ENCODE results near the gene PNKP. TPM values are rescaled to one million over a fixed set of nuclear protein-coding genes. Genes with fewer than 3 reads are reported as not detected.
A peak's percentile ranks its signal among the peaks of the same experiment; 100 is the strongest.

PNKP gene
- total RNA-seq, 2 experiments from 2014 or later, result 78.9 to 143 TPM

- peaks cover 9% of the 10 kb centered on the region for H3K4me1 Mint-ChIP-seq
- H3K27ac Mint-ChIP-seq, result peak overlapping the region; percentile 42
These were observed 6.9 kb downstream of the PNKP start for GRCh38 chr19:49860336-49861102.

GRCh38 chr19:49859682-49860335 is 7.6 kb downstream of the PNKP start:
- Mint-ChIP-seq H3K27me3 (no peaks in the 10 kb centered on the region), H3K9me3 (no peaks in the 10 kb centered on the region), H3K36me3 (peaks cover 11% of the 10 kb centered on the region), H3K4me1 (peaks cover 4% of the 10 kb centered on the region), H3K4me3 (no peak overlapping the region), H3K27ac (no peak overlapping the region)
- no peak for DNase-seq

More at GRCh38 chr19:49860336-49861102, 6.9 kb downstream of the PNKP start:
- Mint-ChIP-seq H3K36me3 (peaks cover 15% of the 10 kb centered on the region), H3K9me3 (no peaks in the 10 kb centered on the region), H3K4me3 (no peak overlapping the region), H3K27me3 (no peaks in the 10 kb centered on the region)
- no peak for DNase-seq

GRCh38 chr19:49858088-49858985 is 9.0 kb downstream of the PNKP start:
- Mint-ChIP-seq H3K27me3 (no peaks in the 10 kb centered on the region), H3K36me3 (peaks cover 10% of the 10 kb centered on the region), H3K9me3 (no peaks in the 10 kb centered on the region), H3K4me3 (peak overlapping the region; percentile 25), H3K4me1 (peaks cover 4% of the 10 kb centered on the region), H3K27ac (no peak overlapping the region)
- DNase-seq, result no peak

- H3K9me3 Mint-ChIP-seq, result no peaks in the 10 kb centered on the region
- no peak overlapping the region for H3K4me3 Mint-ChIP-seq
- peaks cover 7% of the 10 kb centered on the region for H3K36me3 Mint-ChIP-seq
- no peak overlapping the region for H3K27ac Mint-ChIP-seq
- DNase-seq, result no peak
- H3K4me1 Mint-ChIP-seq, result peaks cover 8% of the 10 kb centered on the region
- H3K27me3 Mint-ChIP-seq, result no peaks in the 10 kb centered on the region
These were observed 9.6 kb downstream of the PNKP start for GRCh38 chr19:49857838-49858087.

- H3K4me1 Mint-ChIP-seq, result peaks cover 13% of the 10 kb centered on the region
- H3K36me3 Mint-ChIP-seq, result peaks cover 7% of the 10 kb centered on the region
- H3K4me3 Mint-ChIP-seq, result no peak overlapping the region
- H3K27me3 Mint-ChIP-seq, result no peaks in the 10 kb centered on the region
- no peaks in the 10 kb centered on the region for H3K9me3 Mint-ChIP-seq
- DNase-seq, result no peak
- H3K27ac Mint-ChIP-seq, result no peak overlapping the region
These were observed 10.1 kb downstream of the PNKP start for GRCh38 chr19:49857061-49857837.

GRCh38 chr19:49856574-49857021 is 10.8 kb downstream of the PNKP start:
- H3K4me3 Mint-ChIP-seq, result no peak overlapping the region
- no peaks in the 10 kb centered on the region for H3K9me3 Mint-ChIP-seq
- H3K4me1 Mint-ChIP-seq, result peaks cover 15% of the 10 kb centered on the region
- no peak for DNase-seq
- H3K36me3 Mint-ChIP-seq, result peaks cover 6% of the 10 kb centered on the region
- no peaks in the 10 kb centered on the region for H3K27me3 Mint-ChIP-seq
- no peak overlapping the region for H3K27ac Mint-ChIP-seq

GRCh38 chr19:49855676-49856573 is 11.5 kb downstream of the PNKP start:
- peak overlapping the region; percentile 25 for H3K4me3 Mint-ChIP-seq
- H3K36me3 Mint-ChIP-seq, result peaks cover 6% of the 10 kb centered on the region
- no peaks in the 10 kb centered on the region for H3K27me3 Mint-ChIP-seq
- no peaks in the 10 kb centered on the region for H3K9me3 Mint-ChIP-seq
- DNase-seq, result no peak
- peak overlapping the region; percentile 17 for H3K27ac Mint-ChIP-seq
- peaks cover 15% of the 10 kb centered on the region for H3K4me1 Mint-ChIP-seq

GRCh38 chr19:49855277-49855675 is 12.1 kb downstream of the PNKP start:
- Mint-ChIP-seq H3K4me3 (peak overlapping the region; percentile 22), H3K27ac (peak overlapping the region; percentile 17), H3K9me3 (no peaks in the 10 kb centered on the region), H3K36me3 (peaks cover 6% of the 10 kb centered on the region), H3K4me1 (peaks cover 16% of the 10 kb centered on the region), H3K27me3 (no peaks in the 10 kb centered on the region)
- no peak for DNase-seq

GRCh38 chr19:49854378-49855263 is 12.8 kb downstream of the PNKP start:
- peaks cover 11% of the 10 kb centered on the region for H3K36me3 Mint-ChIP-seq
- no peak overlapping the region for H3K27ac Mint-ChIP-seq
- H3K9me3 Mint-ChIP-seq, result peaks cover 6% of the 10 kb centered on the region
- peaks cover 22% of the 10 kb centered on the region for H3K4me1 Mint-ChIP-seq
- no peak for DNase-seq
- H3K27me3 Mint-ChIP-seq, result no peaks in the 10 kb centered on the region
- H3K4me3 Mint-ChIP-seq, result no peak overlapping the region

- Mint-ChIP-seq H3K27ac (peak overlapping the region; percentile 16), H3K36me3 (peaks cover 14% of the 10 kb centered on the region), H3K4me3 (no peak overlapping the region), H3K27me3 (no peaks in the 10 kb centered on the region), H3K9me3 (peaks cover 10% of the 10 kb centered on the region), H3K4me1 (peaks cover 26% of the 10 kb centered on the region)
- DNase-seq, result no peak
These were observed 13.5 kb downstream of the PNKP start for GRCh38 chr19:49853852-49854377.

GRCh38 chr19:49852631-49853126 is 14.7 kb downstream of the PNKP start:
- Mint-ChIP-seq H3K27ac (peak overlapping the region; percentile 48), H3K4me1 (peaks cover 36% of the 10 kb centered on the region), H3K4me3 (peak overlapping the region; percentile 73)

GRCh38 chr19:49851456-49852259 is 15.7 kb downstream of the PNKP start:
- peaks cover 12% of the 10 kb centered on the region for H3K9me3 Mint-ChIP-seq
- H3K4me1 Mint-ChIP-seq, result peaks cover 38% of the 10 kb centered on the region
- peaks cover 3% of the 10 kb centered on the region for H3K27me3 Mint-ChIP-seq
- peak; percentile 32 for DNase-seq
- peak overlapping the region; percentile 73 for H3K4me3 Mint-ChIP-seq
- H3K36me3 Mint-ChIP-seq, result peaks cover 16% of the 10 kb centered on the region
- peak overlapping the region; percentile 42 for H3K27ac Mint-ChIP-seq

More at GRCh38 chr19:49852631-49853126, 14.7 kb downstream of the PNKP start:
- no peak for DNase-seq
- H3K36me3 Mint-ChIP-seq, result peaks cover 16% of the 10 kb centered on the region
- peaks cover 12% of the 10 kb centered on the region for H3K9me3 Mint-ChIP-seq
- peaks cover 3% of the 10 kb centered on the region for H3K27me3 Mint-ChIP-seq
